Measurements from ENCODE around the gene ANKRD53.

Gene ANKRD53

DNA sequence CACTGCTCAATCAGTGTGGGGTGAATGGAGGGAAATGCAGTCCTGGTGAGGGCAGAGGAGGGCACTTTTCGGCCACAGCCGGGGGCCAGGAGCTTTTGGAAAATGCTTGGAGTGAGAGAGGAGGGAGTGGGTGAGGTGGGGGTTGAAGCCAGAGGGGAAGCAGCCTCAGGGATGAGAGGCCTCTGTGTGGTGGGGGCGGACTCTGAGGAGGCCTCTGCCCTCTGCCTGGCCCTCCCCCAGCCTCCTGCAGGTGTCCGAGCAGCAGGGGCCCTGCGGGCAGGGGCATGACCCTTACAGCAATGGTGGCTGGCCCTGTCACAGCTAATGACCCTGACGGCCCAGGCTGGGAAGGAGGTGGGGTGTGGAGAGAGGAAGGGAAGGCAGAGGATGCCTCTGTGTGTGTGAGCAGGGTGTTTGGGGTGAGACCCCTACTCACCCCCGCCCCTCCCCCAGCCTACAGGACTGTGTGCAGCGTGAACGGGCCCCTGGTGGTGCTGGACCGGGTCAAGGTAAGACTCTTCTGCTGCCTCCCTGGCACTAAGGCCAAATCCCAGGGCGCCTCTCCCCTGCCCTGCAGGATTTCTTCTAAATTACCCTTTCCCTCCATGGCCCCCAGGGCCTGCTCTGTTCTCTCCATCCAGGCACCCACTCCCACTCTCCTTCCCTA lies 35.1 kb upstream of the ANKRD53 start:
- no peak for FAIRE-seq
- DNase-seq (ENCODE audit: low spot score) = no peak

DNA sequence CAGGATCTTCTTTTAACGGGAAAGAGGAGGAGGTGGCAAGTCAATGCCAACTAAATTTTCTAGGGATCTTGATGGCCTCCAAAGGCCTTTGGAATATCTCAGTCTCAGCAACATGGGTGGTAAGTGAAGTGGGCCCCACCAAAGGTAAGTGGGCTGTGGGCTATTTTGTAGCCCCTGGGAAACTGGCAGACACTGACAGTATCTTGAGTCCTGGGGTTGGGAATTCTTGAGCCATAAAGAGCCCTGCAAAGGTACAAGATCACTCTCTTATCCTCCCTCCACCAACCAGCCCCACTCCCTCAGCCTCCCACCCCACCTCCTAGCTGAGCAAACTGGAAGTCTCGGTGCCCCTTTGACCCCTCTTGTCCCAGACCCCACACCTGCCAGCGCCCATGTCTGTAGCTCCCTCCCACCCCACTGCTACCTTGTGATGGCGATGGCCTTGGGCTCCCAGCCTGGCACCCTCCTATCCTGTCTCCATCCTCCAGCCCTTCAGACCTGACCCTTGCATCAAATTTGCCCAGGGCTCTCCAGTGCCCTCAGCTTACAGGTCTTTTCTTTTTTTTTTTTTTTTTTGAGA lies 34.2 kb upstream of the ANKRD53 start:
- DNase-seq (ENCODE audit: low spot score) (no peak), FAIRE-seq (no peak)

DNA sequence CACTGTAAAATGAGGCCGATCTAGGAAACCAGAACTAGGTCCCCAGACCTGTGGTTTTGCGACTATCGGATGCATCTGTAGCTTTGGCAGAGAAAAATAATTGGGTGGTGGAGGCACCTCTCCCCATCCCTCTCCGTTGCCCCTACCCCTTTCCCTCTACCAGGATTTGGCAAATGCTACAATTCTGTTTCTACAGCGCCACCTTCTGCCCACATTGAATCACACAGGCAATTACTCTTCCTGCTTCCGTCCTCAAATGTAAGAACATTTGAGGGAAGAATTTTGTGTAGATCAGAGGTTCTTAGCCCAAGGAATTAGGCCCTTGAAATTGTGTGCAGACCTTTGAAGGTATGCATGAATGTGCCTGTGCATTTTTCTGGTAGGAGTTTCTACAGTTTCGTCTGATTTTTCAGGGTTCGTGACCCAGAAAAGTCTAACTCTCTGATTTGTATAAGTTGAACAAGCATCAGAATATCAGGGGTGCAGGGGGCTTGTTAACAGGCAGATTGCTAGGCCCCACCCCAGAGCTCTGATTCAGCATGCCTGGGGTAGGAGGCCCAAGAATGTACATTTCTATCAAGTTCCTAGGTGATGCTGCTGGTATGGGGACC lies 31.5 kb upstream of the ANKRD53 start:
- no peak for DNase-seq (ENCODE audit: low spot score)
- no peak for FAIRE-seq

DNA sequence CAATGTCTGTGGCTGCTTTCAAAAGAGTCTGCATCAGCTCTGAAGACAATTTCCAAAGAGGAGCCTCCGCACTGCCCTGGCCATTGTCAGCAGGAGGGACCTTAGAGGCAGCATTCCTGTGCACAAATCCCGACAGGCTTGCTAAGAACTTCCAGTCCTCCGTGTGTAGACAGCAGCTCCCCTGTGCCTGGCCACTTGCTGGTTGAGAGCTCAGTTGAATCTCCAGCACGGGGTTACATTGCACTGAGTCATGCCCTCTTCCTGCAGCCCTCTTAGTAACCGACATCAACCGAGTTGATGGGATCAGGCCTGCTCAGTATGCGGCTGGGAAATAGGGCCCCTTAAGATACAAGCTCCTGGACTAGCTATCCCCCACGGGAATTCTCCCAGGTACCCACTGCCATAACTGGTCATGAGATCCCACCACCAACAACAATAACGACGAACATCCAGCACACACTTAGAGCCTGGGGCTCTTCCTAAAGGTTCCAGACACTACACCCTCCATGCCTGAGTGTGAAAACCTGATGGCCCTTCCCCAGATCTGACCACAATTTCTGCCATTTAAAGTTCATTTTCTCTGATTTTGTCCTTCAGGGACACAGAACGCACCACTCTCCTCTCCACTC lies 30.8 kb upstream of the ANKRD53 start:
- peak; percentile 71 for DNase-seq (ENCODE audit: low spot score)
- FAIRE-seq = peak; percentile 8

DNA sequence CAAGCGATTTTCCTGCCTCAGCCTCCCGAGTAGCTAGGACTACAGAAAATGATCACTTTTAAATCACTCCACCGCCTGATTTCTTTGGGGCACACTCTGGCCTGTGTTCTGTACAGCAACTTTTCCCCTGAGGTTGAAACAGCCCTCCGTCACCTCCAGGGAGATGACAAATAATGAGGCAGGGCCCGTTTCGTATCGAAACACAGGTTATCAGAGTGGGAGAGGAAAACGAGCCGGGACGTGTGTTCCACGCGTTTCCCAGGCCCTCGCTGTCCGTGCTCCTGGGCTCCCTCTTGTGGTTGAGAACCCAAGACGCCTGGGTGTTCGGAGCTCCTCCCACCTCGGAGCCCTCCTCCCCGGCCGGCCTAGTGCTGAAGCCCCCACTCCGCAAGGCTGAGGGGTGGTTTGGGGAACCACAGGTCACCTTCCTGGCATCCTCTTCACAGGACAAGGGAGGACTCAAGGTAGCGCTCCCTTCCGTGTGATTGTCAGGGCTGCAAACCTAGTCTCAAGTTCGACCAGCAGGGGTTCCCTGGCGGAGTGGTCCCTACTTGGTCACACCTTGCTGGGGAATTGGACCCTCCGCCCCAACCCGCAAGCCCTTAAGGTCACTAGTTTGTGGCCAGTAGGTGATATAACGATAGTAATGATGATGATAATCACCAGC lies 30.0 kb upstream of the ANKRD53 start:
- no peak for FAIRE-seq
- peak; percentile 59 for DNase-seq (ENCODE audit: low spot score)

DNA sequence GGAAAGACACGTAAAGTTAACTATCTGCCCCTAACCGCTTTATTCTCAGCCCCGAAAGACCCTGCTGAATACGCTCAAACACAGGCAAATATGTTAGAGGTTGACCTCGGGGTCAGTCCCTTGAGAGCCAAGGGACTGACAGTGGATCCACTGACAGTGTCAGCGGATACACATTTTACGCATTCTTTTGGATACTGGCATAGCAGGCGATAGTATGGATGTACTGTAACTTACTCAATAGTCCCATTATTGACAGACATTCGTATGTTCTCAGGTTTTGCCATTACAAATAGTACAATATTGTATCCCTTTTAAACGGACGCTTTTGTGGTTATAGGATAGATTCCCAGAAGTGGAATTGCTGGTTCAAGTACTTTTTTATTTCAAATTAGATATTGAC lies 29.3 kb upstream of the ANKRD53 start:
- no peak for FAIRE-seq
- DNase-seq (ENCODE audit: low spot score) = no peak

DNA sequence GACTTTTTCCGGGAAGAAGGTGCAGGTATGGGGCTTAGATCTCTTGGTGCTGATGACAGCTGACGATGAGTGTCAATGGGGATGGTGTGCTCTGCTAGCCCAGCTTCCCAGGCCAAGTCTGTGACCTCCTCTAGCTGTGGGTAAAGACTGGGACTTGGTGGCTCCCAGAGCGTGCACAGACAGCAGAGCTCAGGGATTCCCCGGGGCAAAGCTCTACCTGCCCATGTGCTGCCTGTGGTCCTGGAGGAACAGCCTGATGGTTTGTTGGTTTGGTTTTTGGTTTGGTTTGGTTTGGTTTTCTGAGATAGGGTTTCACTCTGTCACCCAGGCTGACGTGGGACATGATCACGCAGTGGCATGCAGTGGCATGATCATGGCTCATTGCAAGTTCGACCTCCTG lies 23.5 kb upstream of the ANKRD53 start:
- no peak for FAIRE-seq
- DNase-seq (ENCODE audit: low spot score) = no peak

DNA sequence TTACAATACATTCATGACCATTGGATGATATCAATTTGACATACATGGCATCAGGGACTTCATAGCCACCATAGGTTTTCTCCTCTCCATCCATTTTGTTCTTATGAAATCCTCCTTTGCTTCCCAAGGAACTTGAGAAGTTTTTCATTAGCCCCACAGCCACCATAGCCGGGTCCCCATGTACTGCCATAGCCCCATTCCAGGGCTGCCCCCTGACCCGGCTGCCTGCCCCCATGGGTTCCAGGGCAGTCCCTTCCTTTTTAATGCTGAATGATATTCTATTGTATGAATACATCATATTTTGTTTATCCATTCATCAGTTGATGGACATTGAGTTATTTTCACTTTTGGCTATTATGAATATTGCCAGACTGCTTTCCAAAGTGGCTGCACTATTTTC lies 22.3 kb upstream of the ANKRD53 start:
- DNase-seq (ENCODE audit: low spot score) (no peak), FAIRE-seq (no peak)

DNA sequence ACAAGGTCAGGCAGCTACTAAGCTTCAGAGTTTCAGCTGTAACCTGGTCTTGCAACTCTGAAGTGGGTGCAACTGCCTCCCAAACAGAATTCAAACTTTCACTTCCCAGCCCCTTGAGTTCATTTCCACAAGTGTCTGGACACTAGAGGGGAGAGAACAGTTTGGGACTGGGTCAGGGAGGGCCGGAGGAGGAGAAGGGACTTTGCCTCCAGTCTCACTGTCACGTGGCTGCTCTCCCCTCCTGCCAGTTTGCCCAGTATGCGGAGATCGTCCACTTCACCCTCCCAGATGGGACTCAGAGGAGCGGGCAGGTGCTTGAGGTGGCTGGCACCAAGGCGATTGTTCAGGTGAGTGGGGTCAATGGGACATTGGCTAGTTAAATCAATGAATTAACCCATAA lies 20.6 kb upstream of the ANKRD53 start:
- no peak for FAIRE-seq
- no peak for DNase-seq (ENCODE audit: low spot score)

DNA sequence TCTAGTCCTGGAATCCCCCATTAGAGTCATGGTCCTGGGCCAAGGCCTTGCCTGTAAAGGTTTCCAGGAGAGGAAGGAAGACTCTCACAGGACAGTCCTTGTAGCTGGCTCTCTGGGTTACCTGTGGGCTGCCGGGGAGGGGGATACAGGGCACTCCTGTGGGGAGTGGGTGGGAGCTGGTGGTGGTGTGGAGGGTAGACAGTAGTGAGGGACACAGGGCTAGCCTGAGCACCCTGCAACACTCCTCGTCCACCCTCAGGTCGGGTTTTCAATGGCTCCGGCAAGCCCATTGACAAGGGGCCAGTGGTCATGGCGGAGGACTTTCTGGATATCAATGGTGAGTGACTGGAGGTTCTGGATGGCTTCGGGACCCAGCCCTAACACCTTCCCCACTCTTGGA lies 19.7 kb upstream of the ANKRD53 start:
- FAIRE-seq (no peak), DNase-seq (ENCODE audit: low spot score) (no peak)

DNA sequence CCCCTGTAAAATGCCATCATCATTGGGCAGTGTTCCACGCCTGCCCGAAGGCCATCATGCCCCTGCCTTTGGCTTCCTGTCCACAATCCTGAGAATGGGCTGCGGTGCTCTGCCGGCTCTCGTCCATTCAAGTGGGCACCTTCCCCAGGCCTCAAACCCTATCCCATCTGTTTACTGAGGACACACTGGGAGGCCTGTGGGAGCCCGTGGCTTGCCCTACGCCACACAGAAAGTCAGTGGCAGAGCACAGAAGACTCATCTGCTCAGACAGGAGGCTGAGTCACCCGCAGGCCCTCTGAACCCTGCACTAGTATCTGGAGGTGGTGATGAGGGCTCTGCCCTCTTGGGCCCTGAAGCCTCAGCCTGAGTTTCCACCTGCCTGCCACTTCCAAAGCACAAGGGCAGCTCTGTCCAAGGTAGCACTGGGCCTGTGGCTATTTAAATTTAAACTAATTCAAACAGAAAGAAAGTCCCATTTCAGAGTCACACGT lies 19.1 kb upstream of the ANKRD53 start:
- DNase-seq (ENCODE audit: low spot score) (no peak), FAIRE-seq (no peak)

DNA sequence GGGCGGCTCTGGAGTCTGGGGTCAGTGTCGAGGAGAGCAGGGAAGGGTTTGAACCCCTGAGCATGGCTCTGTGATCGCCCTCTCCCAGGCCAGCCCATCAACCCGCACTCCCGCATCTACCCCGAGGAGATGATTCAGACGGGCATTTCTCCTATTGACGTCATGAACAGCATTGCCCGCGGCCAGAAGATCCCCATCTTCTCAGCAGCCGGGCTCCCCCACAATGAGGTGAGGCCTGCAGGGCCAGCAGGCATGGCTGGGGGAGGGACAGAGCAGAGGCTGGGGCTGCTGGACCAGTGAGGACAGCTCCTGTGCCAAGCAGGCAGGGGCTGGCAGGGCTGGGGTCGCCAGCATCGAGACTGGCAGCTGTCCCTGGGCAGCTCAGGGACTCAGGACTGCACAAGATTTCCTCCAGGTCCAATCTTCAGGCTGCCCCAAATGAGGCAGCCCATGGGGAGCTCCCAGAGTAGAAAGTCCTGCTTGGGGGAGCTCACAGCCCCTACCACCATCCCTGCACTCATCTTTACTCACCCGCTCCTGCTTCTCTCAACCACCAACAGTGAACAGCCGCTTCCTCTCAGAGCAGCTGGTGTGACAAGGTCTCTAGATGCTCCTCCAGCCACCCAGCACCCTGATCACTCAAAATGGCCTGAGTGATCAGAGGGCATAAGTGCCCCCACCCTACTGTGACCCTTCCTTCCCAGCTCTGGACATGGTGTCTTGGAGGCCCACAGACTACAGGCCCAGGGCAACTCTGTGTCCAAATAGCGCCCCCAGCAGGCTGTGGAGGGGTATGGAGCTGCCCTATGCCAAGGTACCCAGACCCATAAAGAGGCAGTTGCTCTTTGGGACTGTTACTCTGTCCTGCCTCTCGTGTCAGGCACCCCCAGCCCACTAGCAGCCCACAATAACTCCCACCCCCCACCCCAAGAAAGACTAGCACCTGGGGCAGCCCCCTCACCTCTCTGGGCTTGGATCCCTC lies 18.3 kb upstream of the ANKRD53 start:
- FAIRE-seq (no peak), DNase-seq (ENCODE audit: low spot score) (no peak)

DNA sequence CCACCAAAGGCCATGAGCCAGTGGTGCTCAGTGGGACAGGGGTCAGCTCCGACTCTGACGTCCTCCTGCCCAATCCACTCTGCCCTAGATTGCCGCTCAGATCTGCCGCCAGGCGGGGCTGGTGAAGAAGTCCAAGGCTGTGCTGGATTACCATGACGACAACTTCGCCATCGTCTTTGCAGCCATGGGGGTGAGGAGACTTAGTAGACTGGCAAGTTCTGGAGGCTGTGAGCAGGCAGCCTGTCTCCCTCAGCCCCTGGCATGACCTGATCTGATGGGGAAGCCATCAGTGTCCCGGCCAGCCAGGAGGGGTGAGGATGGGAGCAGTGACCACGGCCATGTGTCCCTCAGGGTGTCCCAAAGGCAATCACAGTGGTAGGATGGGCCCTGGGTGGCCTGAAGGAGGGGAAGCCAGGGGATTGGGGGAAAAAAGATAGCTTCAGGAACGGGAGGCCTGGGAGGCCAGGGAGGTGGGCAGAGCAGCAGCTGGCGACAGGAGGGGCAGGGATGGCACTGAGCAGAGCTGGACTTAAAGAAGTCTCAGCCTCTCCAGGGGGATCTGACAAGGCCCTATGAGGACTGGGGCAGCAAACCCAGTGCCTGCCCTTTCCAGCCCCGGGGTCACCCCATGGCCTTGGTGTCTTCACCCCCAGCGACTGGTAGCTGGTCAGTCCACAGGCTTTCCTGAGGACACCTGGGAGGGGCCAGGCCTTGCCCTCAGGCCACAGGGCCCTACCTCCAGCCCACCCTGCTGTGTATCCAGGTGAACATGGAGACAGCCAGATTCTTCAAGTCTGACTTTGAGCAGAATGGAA lies 17.4 kb upstream of the ANKRD53 start:
- DNase-seq (ENCODE audit: low spot score) (no peak), FAIRE-seq (no peak)

DNA sequence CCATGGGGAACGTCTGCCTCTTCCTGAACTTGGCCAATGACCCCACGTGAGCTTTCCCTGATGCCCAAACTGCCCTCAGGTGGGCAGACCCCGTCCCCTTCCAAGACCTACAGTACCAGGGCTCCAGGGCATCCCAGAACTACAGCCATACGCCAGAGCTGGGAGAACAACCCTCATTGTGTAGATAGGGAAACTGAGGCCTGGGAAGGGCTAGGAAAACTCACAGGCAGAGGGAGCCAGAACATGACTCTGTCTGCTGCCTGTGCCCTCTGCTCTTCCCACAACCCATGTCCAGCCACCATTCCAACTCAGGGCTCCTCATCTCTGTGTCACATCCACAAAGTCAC lies 16.8 kb upstream of the ANKRD53 start:
- DNase-seq (ENCODE audit: low spot score) (no peak), FAIRE-seq (no peak)

DNA sequence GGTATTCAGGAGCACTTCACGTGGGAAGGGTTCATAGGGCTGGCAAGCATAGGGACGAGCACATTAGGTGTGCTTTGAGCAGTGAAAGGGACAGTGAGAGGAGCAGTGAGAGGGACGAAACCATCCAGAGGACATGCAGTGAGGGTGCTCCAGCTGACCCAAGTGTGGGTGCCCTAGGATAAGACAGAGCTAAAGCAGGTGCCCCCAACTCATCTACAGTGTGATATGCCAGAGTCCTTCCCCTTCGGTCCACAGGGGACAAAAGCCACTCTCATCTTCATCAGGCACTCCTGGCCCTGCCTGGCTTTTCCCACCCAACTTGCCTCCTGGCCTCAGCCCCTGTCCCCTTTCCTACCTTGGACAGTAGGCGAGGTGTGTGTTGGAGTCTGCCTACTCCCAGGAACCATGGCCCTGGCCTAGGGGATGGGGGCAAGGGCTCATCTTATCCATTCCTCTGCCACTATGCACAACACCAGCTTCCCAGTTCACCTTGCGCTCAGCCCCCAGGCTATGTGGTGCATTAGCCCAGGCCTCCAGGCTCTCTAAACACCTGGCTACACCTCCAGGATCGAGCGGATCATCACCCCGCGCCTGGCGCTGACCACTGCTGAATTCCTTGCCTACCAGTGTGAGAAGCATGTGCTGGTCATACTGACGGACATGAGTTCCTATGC lies 16.1 kb upstream of the ANKRD53 start:
- no peak for DNase-seq (ENCODE audit: low spot score)
- no peak for FAIRE-seq

DNA sequence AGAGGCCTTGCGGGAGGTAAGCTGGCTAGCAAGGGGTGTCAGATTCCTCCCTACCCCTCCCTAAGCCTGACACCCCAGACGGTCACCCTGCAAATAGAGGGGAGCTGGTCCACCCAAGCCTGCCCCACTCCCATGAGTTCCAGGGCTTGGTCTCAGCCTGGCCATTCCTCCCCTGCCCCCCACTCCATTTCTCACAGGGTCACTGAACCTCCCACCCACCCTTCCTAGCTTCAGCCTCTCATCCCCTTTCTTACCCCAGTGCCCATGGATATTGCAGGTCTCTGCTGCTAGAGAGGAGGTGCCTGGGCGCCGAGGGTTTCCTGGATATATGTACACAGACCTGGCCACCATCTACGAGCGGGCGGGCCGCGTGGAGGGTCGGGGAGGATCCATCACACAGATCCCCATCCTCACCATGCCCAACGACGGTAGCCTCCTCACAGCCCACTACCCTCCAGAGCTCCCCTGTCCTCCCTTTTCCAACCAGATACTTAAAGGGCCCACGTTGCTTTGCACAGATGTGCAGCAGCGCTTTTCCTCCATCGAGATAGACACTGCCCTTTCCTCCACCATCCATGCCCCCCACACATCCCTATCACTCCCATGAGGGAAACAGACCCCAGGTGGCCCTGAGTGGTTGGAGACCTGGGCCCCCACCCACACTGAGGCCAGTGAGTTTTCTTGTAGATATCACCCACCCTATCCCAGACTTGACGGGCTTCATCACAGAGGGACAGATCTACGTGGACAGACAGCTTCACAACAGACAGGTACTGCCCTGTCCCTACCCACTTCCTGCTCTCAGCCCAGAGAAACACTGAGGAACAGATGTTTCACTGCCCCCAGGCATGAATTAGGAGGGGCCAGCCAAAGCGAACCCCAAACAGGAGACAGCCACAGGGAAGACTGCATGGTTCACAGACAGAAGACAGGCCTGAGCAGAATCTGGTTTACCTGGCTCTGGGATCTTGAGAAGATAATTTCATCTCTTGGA lies 15.2 kb upstream of the ANKRD53 start:
- FAIRE-seq (no peak), DNase-seq (ENCODE audit: low spot score) (no peak)

DNA sequence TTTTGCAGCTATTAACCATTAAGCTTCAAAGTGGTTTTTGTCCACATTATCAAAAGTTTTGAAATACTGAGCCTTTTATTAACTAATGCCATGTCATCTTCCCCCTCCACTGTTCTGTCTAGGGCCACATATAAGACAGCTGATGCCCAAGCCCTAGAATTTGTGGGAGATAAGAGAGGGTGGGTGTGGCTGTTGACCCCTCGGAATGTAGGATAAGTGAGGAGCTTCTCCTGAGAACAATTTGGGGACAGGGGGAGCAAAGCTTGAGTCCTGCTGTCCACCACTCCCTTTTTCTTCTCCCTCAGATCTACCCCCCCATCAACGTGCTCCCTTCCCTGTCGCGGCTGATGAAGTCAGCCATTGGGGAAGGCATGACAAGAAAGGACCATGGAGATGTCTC lies 14.3 kb upstream of the ANKRD53 start:
- no peak for FAIRE-seq
- DNase-seq (ENCODE audit: low spot score) = no peak
